KG1 (cell line): Measurements from ENCODE around the gene BRD4.

ENCODE experiments used
- DNase-seq: peaks from one replicate; lab custom pipeline; 2025; lab: John Stamatoyannopoulos, UW

The BRD4 gene

GRCh38 chr19:15265214-15265849 lies 67.0 kb downstream of the BRD4 start:
- no peak for DNase-seq

DNA sequence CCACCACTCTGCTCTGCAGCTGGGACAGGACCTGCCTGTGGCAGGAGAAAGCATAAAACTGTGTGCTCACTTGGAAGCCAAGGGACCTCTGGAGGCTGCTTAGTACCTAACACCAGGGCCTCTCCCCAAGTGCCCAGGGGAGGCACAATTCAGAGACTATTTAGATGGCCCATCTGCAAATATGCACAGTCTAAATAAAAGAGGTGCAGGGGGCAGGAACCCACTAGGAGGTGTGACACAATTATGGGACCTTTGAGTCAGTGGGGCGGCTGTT lies 67.5 kb downstream of the BRD4 start:
- no peak for DNase-seq

DNA sequence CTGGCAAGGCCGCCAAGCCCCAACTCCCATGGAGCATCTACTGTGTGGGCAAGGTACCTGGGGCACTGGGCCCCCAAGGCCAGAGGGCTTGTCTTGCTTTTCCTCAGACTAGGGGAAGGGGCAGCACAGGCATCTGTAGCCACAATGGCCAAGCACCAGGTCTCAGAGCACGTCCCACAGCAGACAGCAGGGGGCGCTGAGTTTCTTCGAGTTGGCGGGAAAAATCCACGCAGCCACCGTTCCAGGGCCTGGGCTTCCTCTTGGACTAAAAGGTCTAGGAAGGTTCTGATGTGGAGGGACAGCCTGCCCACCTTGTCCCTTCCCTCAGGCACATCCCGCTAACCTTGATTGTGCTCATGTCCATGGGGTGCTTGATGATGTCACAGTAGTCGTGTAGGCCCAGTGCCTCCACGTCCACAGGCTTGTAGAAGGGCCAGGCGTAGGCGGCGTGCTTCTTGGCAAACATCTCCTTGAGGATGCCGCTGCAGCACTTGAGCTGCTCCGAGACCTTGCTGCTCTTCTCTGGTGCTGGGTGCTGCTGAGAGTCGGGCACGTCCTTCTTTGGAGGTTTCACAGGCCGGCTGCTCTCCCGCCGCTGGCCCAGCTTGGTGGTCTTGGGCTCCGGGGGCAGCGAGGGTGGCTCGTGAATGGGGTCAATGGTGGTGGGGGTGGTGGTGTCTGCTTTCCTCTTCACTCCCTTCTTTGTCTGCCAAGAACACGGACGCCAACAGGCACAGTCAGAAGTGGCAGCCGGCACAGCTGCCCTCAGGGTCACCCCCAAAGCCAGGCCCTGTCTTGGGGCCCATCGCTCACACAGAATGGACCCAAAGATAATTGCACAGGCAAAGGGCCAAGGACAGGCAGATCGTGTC lies 68.0 kb downstream of the BRD4 start:
- DNase-seq = no peak

- DNase-seq = no peak
Observed at GRCh38 chr19:15263361-15263985, 68.9 kb downstream of the BRD4 start.

GRCh38 chr19:15262011-15262410 lies 70.3 kb downstream of the BRD4 start:
- DNase-seq = no peak

GRCh38 chr19:15260939-15261338 lies 71.4 kb downstream of the BRD4 start:
- no peak for DNase-seq

GRCh38 chr19:15259907-15260306 lies 72.4 kb downstream of the BRD4 start:
- DNase-seq = no peak

DNA sequence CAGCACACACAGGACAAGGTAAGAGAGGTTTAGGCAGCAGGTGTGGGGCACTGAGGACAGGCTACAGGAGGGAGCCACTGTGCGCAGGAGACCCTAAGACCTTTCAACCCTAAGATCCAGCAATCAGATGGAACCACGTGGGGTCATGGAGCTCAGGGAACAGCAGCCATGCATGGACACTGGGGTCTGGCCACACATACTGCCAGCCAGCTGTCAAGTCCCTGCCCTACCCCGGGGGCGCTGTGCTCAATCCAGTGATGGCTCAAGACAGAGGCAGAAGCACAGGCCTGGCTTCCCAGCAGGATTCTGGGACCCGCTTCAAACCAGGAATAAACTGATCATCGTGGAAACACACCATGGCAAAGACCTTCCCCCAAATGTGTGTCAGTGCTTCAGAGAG lies 74.6 kb downstream of the BRD4 start:
- no peak for DNase-seq

- DNase-seq = no peak
Observed at GRCh38 chr19:15256708-15257331, 75.5 kb downstream of the BRD4 start.

- DNase-seq = no peak
Observed at GRCh38 chr19:15255359-15255990, 76.9 kb downstream of the BRD4 start.

DNA sequence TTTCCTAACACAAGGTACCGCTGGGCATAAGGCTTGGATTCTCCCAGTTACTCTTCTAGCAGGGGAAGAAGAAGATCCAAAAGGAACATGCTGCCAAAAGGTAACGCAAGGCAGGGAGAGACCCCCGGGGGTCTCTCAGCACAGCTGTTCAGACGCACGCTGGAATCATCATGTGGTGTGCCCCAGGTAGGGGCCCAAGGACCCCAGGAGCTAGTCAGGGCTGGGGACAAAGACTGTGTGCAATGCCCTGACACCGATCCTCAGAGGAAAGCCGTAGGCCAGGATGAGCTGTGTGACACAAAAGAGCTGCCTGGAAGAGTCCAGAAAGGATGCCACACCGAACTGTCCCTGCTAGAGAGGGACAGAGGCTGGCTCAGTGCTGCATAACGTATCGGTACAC lies 77.8 kb downstream of the BRD4 start:
- DNase-seq = no peak

GRCh38 chr19:15253513-15253912 lies 78.8 kb downstream of the BRD4 start:
- DNase-seq = no peak

- DNase-seq = no peak
Observed at GRCh38 chr19:15253061-15253460, 79.3 kb downstream of the BRD4 start.

GRCh38 chr19:15252398-15253018 lies 79.8 kb downstream of the BRD4 start:
- DNase-seq = no peak

DNA sequence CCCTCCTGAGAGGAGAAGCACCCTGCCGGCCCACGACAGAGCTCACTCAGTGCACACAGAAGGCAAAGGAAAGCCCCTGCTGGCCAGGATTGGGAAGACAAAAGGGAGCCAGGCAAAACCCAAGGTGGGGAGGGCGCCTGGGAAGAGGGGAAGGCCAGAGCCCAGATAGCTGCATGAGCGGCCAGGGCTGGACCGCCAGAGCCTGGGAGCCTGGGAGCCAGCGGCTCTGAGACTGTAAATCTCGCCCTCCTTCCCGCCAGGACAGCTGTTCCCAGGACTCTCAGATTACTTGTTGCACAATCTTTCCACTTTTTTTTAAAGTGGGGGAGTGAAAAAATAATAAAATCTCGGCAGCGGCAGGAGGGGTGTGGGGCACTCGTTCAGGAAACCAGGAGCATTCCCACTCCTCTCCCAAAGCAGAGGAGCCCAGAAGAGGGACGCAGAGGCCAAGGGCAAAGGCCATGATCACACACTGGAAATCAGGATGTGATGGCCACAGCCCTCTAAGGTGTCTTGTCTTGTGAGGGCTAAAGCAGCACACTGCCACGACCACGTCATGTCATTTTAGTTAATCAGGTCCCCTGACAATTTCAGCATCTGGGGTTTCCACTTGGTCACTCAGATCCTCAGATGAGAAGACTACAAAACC lies 80.5 kb downstream of the BRD4 start:
- no peak for DNase-seq

- no peak for DNase-seq
Observed at GRCh38 chr19:15251010-15251748, 81.2 kb downstream of the BRD4 start.

GRCh38 chr19:15250640-15250993 lies 81.7 kb downstream of the BRD4 start:
- no peak for DNase-seq

DNA sequence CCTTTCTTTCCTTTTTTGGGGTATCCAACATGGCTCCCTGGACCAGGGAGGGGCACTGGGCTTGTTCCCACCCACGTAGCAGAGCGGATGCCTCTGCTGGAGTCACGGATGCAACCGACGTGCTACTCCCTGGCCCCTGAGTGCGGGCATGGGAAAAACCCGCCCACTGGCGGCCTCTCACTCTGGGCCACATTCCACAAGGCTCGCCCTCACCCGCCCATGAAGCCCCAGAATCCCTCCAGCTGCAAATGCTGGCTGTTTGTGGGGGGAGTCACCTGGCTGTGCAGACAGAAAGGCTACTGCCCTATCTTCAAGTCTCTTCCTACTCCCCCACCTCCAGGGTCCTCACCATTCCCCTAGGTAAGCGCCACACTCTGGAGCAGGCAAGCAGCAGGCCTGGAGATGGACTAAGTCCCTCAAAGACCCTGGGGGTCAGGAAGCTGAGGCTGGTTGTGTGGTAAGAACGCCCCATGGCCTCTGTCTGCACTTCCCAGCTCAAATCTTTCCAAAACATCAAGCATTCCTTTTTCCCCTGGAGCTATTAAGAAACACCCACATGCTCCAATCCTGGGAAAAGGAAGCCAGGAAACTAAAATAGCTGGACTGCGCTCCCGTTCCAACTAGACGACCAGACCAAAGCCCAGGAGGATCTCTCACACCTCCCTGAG lies 82.2 kb downstream of the BRD4 start:
- no peak for DNase-seq

- no peak for DNase-seq
Observed at GRCh38 chr19:15249528-15249874, 82.8 kb downstream of the BRD4 start.
